Measurements from ENCODE around the gene FOXF2.

The FOXF2 gene

DNA sequence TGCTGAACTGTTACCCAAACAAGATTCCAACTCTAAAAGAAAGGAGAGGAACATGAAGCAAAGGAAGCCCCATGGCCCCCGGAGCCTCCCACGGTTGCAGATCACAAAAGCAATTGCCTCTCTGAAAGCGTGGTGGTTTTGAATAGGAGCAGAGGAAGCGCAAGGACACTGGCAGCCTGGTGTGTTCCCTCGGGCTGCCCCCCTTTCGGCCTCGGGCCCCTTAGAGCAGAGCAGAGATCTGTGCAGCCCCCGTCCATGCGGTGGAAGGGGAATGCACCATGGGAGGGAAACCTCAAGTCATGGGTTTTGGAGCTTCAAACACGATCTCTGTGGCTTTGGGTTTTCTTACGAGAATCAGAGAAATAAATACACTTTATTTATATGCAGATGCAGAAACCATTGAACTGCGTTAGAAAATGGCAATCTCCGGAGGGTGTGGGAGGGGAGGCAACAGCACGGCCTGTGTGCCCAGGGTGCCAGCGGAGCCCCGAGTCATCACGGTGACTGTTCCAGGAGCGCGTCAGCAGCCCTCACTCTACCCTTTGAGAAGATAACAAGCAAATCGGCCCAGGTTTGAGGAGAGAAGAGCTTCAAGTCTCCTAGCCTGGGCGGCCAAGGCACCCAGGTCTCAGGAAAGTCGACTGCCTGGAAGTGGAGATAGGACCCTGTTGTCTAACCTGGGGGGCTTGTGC is 20.5 kb downstream of the FOXF2 start:
- peak; percentile 62 for DNase-seq (ENCODE audit: low read depth)
- H3K4me3 ChIP-seq (ENCODE audit: low read depth, low read length): no peak overlapping the region

DNA sequence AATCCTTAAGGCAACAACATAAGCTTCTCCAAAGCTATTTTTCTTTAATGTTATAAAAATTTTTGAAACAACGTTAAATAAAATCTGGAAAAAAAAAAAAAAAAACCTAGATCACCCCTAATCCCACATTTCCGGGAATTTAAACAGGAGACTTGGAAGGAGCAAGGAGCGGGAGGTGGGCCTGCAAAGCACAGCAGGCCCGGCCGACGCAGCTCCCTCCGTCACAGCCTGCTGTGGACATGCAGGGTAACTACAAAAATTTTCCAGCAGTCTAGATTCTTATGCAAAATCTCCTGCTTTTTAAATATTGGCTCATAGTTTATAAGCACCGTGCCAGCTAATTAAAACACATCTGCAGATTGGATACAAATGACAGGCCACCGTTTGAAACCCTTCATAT is 23.5 kb downstream of the FOXF2 start:
- TF ChIP-seq, protein P1, sequence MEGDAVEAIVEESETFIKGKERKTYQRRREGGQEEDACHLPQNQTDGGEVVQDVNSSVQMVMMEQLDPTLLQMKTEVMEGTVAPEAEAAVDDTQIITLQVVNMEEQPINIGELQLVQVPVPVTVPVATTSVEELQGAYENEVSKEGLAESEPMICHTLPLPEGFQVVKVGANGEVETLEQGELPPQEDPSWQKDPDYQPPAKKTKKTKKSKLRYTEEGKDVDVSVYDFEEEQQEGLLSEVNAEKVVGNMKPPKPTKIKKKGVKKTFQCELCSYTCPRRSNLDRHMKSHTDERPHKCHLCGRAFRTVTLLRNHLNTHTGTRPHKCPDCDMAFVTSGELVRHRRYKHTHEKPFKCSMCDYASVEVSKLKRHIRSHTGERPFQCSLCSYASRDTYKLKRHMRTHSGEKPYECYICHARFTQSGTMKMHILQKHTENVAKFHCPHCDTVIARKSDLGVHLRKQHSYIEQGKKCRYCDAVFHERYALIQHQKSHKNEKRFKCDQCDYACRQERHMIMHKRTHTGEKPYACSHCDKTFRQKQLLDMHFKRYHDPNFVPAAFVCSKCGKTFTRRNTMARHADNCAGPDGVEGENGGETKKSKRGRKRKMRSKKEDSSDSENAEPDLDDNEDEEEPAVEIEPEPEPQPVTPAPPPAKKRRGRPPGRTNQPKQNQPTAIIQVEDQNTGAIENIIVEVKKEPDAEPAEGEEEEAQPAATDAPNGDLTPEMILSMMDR (IDR thresholded peaks at IDR 0.05; ENCODE audit: low read depth, low read length): no peak
- DNase-seq (ENCODE audit: low read depth): no peak
- no peak overlapping the region for H3K4me3 ChIP-seq (ENCODE audit: low read depth, low read length)

More for the DNA sequence above, 20.5 kb downstream of the FOXF2 start:
- TF ChIP-seq, protein P1 (IDR thresholded peaks at IDR 0.05; ENCODE audit: low read depth, low read length): no peak
- TF ChIP-seq POLR2A (IDR thresholded peaks at IDR 0.05; ENCODE audit: extremely low read depth, insufficient read length) (no peak), MYC (IDR thresholded peaks at IDR 0.05; ENCODE audit: low read depth, low read length) (peak; percentile 27; the same call in 1 of the 2 replicates)
- TF ChIP-seq, protein P2, sequence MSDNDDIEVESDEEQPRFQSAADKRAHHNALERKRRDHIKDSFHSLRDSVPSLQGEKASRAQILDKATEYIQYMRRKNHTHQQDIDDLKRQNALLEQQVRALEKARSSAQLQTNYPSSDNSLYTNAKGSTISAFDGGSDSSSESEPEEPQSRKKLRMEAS (IDR thresholded peaks at IDR 0.05; ENCODE audit: low read depth, low read length): peak; percentile 46; the same call in 1 of the 2 replicates

DNA sequence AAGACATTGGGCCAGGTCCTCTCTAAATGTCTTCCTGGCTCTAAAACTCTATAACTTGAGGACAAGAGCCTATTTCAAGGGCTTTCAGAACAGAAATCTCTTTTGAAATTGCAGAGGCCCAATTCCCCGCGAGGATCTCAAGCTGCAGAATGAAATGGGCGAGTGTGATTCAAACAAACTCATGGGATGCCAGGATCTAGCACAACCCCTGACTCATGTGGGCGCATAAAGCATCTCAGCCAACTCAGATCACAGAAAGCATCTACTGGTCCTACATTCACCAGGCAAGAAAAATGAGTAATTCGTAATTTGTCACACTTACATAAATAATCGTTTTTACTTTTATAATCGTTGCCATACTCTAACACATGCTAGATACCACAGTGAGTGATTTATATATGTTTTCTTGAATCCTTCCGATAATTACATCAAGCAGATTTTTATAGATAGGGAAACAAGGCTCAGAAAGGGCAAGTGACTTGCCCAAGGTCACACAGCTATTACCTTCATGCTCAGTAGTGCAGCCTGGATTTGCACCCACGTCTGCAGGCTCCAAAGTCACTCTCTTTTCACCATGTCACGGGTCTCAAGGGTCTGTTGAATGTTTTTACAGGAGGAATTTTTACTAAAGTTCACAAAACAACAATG is 26.2 kb downstream of the FOXF2 start:
- TF ChIP-seq POLR2A (IDR thresholded peaks at IDR 0.05; ENCODE audit: extremely low read depth, insufficient read length): no peak
- TF ChIP-seq, protein P2 (IDR thresholded peaks at IDR 0.05; ENCODE audit: low read depth, low read length): no peak
- TF ChIP-seq, protein P1 (IDR thresholded peaks at IDR 0.05; ENCODE audit: low read depth, low read length): no peak
- TF ChIP-seq MYC (IDR thresholded peaks at IDR 0.05; ENCODE audit: low read depth, low read length): no peak
- DNase-seq (ENCODE audit: low read depth): no peak
- H3K4me3 ChIP-seq (ENCODE audit: low read depth, low read length): no peak overlapping the region

DNA sequence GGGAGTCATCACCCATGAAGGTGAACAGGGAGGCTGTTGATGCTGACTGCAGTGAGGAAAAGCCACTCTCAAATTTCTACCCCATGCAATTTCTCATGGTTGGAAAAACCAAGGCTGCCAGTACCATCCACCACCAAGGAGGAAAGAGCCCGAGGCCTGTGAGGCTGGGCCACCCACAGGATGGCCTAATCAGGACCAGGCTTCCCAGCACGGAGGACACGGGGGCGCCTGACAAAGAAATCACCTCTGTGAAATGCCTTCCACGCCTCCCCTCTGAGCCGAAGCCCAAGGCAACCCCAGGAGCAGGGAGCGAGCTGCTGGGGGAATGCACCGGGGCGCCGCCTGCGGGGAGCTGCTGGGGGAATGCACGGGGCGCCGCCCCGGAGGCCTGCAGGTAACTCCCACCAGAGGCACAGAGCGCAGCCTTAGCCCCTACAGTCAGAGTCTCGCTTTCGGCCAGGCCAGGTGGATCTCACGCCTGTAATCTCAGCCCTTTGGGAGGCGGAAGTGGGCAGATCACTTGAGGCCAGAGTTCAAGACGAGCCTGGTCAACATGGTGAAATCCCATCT is 26.9 kb downstream of the FOXF2 start:
- H3K4me3 ChIP-seq (ENCODE audit: low read depth, low read length): no peak overlapping the region
- no peak for DNase-seq (ENCODE audit: low read depth)
- TF ChIP-seq, protein P1 (IDR thresholded peaks at IDR 0.05; ENCODE audit: low read depth, low read length): no peak
- TF ChIP-seq MYC (IDR thresholded peaks at IDR 0.05; ENCODE audit: low read depth, low read length) (no peak), POLR2A (IDR thresholded peaks at IDR 0.05; ENCODE audit: extremely low read depth, insufficient read length) (no peak)
- TF ChIP-seq, protein P2 (IDR thresholded peaks at IDR 0.05; ENCODE audit: low read depth, low read length): no peak

DNA sequence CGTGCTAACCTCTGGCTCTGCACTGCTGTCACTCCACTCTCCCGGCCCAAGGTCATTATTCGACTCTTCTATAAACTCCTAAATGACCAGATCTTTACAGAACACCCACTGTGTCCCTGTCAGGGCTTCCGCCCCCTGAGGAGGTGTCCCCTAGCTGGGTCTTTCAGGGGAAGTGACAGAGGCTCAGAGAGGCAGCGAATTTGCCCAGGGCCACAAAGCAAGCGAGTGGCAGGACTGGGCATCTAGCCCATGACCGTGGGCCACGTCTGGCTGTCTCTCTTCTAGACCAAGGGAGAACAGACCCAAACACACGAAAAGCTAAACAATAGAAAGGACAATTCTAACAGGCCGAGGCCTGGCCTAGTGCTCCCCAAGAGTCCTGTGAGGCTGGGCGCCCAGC is 27.4 kb downstream of the FOXF2 start:
- no peak for DNase-seq (ENCODE audit: low read depth)
- no peak for TF ChIP-seq POLR2A (IDR thresholded peaks at IDR 0.05; ENCODE audit: extremely low read depth, insufficient read length)
- no peak for TF ChIP-seq MYC (IDR thresholded peaks at IDR 0.05; ENCODE audit: low read depth, low read length)
- TF ChIP-seq, protein P1 (IDR thresholded peaks at IDR 0.05; ENCODE audit: low read depth, low read length): no peak
- TF ChIP-seq, protein P2 (IDR thresholded peaks at IDR 0.05; ENCODE audit: low read depth, low read length): no peak
- H3K4me3 ChIP-seq (ENCODE audit: low read depth, low read length): no peak overlapping the region

Measured in NB4 (cell line).